ENCODE measurements around the gene GRB10. TPM values are rescaled to one million over a fixed set of nuclear protein-coding genes. Genes with fewer than 3 reads are reported as not detected.

Gene GRB10
- total and polyA plus RNA-seq, 4 experiments from 2014 or later, result 0.83 to 7.7 (median 5.0) TPM

DNA sequence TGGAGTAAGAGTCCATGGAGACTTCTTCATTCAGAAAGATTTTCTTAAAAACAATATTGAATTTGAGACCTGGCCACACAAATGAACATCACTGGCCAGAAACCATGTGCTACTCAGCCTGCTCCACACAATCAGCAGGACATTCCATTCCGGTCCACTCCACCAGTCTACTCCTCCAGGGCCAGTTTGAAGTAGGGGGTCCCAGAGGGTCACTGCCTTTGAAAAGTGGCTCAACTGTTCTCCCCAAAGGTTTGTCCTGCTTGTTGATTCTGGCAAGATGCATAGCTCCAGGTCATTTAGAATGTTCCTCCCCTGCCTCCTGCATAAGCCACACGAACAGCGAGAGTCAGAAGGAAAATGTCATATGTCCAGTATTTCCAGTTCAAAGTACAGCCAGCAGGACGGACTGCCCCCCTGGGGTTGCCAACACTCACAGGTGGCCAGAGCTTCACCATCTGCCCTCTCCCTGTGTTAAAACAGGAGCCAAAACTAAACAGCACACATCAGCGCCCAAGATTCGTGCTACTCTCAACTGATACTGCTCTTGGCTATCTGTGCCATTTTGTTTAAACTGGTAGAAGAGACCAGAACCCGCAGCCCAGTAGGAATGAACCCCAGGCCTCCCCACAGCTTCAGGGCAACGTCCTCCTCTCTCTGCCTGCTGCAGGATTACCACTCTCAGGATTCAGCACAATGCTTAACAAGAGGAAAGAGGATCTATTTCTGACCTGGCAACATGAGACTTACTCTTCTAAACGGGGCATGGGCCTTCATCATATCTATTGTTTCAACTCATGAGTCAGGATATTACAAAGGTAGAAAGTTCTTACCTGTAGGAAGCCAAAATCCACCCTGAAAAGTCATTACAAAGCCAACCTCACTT, 11.3 kb downstream of the GRB10 start:
- no peaks in the 10 kb centered on the region for H3K36me3 Mint-ChIP-seq
- H3K27ac ChIP-seq (ENCODE audit: low read depth, low read length), result no peak overlapping the region
- no peak for DNase-seq
- no peaks in the 10 kb centered on the region for H3K9me3 ChIP-seq (ENCODE audit: control insufficient read depth in 1 of 2, low read length in 2 of 2)
- no peaks in the 10 kb centered on the region for H3K36me3 ChIP-seq (ENCODE audit: insufficient read depth, low read length)
- POLR2A ChIA-PET (ENCODE audit: partially characterized antibody), result no interaction called here
- CTCF ChIA-PET (ENCODE audit: partially characterized antibody), result no interaction called here
- intact Hi-C loops (cut with micrococcal nuclease), result no loop called here
- no peak overlapping the region for H3K4me3 Mint-ChIP-seq
- H3K4me3 ChIP-seq (ENCODE audit: low read length in 2 of 2), result no peak overlapping the region
- peaks cover 0 to 6% (median 0%) of the 10 kb centered on the region in 8 donors for H3K9me3 Mint-ChIP-seq
- H3K27ac Mint-ChIP-seq, result no peak overlapping the region
- no peaks in the 10 kb centered on the region for H3K4me1 ChIP-seq (ENCODE audit: insufficient read depth, low read length)
- no peaks in the 10 kb centered on the region for H3K4me1 Mint-ChIP-seq
- H3K27me3 Mint-ChIP-seq, result peaks cover 1 to 3% of the 10 kb centered on the region in 2 donors
- H3K27me3 ChIP-seq (ENCODE audit: insufficient read depth, low read length), result no peaks in the 10 kb centered on the region

DNA sequence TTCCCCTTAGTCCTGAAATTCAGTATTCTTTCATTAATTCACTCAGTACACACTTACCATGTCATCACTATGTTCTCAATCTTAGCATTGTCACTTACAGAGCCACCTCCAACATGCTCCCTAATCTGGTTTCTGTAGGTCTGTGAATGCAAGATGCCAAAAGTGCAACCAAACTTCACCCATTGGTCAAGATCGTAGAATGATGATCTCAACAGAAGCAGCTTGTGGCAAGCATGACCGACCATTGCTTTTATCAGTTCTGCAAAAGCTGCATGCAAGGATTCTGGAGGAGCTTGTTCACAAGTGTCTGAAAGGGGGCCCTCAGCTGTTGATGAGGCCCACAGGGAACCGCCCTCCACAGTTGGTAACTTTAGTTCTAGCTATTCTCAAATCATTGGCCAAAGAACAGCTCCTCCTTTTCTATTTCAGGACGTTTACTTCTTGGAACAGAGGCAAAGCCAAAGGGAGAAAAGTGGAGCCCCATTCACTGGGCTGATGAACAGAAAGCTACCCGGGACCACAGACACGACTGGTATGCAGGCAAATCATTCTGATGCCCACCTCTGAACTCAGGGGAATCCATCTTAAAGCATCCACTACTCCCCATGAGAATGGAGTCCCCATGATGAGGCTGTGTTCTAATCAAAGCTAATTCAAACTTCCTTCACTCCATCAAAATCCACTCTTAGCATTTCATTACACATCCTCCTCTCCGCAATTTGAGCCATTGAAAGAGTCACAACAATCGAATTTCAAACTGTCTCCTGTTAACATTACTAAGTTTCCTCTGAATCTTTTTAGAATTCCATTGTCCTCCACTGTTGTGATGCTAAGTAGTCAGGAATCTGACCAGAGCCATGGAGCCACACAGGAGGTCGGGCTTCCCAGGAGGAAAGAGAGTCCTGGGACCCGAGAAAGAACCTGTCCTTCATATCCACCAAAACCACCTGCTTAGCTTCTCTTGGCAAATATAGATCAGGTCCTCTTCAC, 13.9 kb downstream of the GRB10 start:
- ChIA-PET CTCF (ENCODE audit: partially characterized antibody) (interaction anchor here (1.0 to 1.1 kb wide), 2 partner anchors 90 to 675 kb away, joined by 3 read pairs; no protein-coding TSS in a partner anchor), POLR2A (ENCODE audit: partially characterized antibody) (no interaction called here)
- no peaks in the 10 kb centered on the region for H3K9me3 ChIP-seq (ENCODE audit: control insufficient read depth in 1 of 2, low read length in 2 of 2)
- no peak overlapping the region for H3K4me3 ChIP-seq (ENCODE audit: low read length in 2 of 2)
- Mint-ChIP-seq H3K27me3 (peaks cover 1 to 3% of the 10 kb centered on the region in 2 donors), H3K9me3 (peaks cover 0 to 19% (median 7%) of the 10 kb centered on the region in 8 donors), H3K4me1 (peaks cover 0 to 5% (median 1%) of the 10 kb centered on the region in 4 donors), H3K36me3 (peaks cover 0 to 10% of the 10 kb centered on the region in 2 donors), H3K27ac (peak overlapping the region in 2 of 7 donors; percentile 4 to 20), H3K4me3 (peak overlapping the region in 1 of 8 donors; percentile 0)
- no peak overlapping the region for H3K27ac ChIP-seq (ENCODE audit: low read depth, low read length)
- no peaks in the 10 kb centered on the region for H3K27me3 ChIP-seq (ENCODE audit: insufficient read depth, low read length)
- H3K36me3 ChIP-seq (ENCODE audit: insufficient read depth, low read length), result no peaks in the 10 kb centered on the region
- no peak for DNase-seq
- intact Hi-C loops (cut with micrococcal nuclease), result no loop called here
- H3K4me1 ChIP-seq (ENCODE audit: insufficient read depth, low read length), result no peaks in the 10 kb centered on the region

DNA sequence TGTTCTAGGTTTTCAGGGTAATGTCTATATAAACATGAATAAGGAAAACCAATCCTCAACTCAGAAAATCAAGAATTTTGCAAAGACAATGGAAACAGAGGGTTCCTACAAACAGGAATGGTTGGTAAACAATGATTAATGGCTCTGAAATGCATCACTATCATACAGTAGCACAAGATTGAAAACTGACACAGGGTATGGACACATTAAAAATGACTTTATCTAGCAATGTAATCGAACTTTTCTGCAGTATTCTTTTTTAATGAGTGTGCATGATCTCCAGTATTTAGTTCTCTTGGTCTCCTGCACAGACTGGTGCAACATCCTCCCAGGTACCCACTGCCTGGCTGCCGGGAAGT, 15.9 kb downstream of the GRB10 start:
- Histone ChIP-seq H3K4me3 (ENCODE audit: low read length in 2 of 2) (no peak overlapping the region), H3K9me3 (ENCODE audit: control insufficient read depth in 1 of 2, low read length in 2 of 2) (no peaks in the 10 kb centered on the region), H3K36me3 (ENCODE audit: insufficient read depth, low read length) (no peaks in the 10 kb centered on the region), H3K4me1 (ENCODE audit: insufficient read depth, low read length) (peaks cover 2% of the 10 kb centered on the region), H3K27me3 (ENCODE audit: insufficient read depth, low read length) (no peaks in the 10 kb centered on the region), H3K27ac (ENCODE audit: low read depth, low read length) (no peak overlapping the region)
- peaks cover 4 to 21% (median 11%) of the 10 kb centered on the region in 8 donors for H3K9me3 Mint-ChIP-seq
- no peak for DNase-seq
- H3K4me3 Mint-ChIP-seq, result no peak overlapping the region
- intact Hi-C loops (cut with micrococcal nuclease), result no loop called here
- CTCF ChIA-PET (ENCODE audit: partially characterized antibody), result no interaction called here
- H3K27ac Mint-ChIP-seq, result peak overlapping the region in 1 of 7 donors; percentile 43
- peaks cover 3 to 14% (median 8%) of the 10 kb centered on the region in 4 donors for H3K4me1 Mint-ChIP-seq
- peaks cover 0 to 21% of the 10 kb centered on the region in 2 donors for H3K36me3 Mint-ChIP-seq
- POLR2A ChIA-PET (ENCODE audit: partially characterized antibody), result no interaction called here
- H3K27me3 Mint-ChIP-seq, result peaks cover 0 to 3% of the 10 kb centered on the region in 2 donors

DNA sequence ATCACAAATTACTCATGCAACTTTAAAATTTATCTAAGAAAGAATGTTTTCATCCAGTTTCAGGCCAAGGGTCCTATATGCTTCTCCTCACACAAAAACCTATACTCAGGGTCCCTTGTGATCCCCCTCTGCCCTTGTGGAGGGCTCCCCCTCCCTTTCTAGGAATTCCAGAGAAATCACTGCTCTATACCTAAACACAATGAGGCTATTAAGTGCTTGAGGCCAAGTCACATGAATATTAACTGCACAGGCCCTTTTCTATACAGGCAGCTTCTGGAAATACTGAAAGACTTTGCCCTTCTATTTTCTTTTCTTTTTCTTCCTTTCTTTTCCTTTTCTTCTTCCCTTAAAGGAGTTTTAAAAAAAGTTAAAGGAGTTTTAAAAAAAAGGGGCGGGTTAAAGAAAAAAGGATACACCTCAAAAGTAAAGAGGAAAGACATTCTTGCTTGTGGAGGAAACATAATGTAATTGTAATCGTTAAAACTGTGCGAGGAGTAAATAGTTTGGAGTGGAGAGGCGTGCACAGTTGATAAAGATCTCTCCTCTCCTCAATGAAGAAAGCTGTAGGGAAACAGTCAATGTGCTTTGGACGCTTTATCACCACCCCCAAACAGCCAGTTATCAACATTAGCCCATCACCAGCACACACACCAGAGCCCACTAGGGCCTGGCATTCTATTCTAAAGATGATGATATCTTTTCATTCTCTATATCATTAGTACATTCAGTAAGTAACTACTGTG, 16.4 kb downstream of the GRB10 start:
- H3K4me3 Mint-ChIP-seq, result no peak overlapping the region
- ChIA-PET CTCF (ENCODE audit: partially characterized antibody) (no interaction called here), POLR2A (ENCODE audit: partially characterized antibody) (no interaction called here)
- no peak overlapping the region for H3K4me3 ChIP-seq (ENCODE audit: low read length in 2 of 2)
- intact Hi-C loops (cut with micrococcal nuclease), result no loop called here
- H3K27ac Mint-ChIP-seq, result peak overlapping the region in 1 of 7 donors; percentile 43
- no peak for DNase-seq
- H3K4me1 Mint-ChIP-seq, result peaks cover 8 to 20% (median 13%) of the 10 kb centered on the region in 4 donors
- H3K27me3 ChIP-seq (ENCODE audit: insufficient read depth, low read length), result no peaks in the 10 kb centered on the region
- no peak overlapping the region for H3K27ac ChIP-seq (ENCODE audit: low read depth, low read length)
- H3K9me3 ChIP-seq (ENCODE audit: control insufficient read depth in 1 of 2, low read length in 2 of 2), result no peaks in the 10 kb centered on the region
- peaks cover 8% of the 10 kb centered on the region for H3K4me1 ChIP-seq (ENCODE audit: insufficient read depth, low read length)
- H3K27me3 Mint-ChIP-seq, result peaks cover 0 to 3% of the 10 kb centered on the region in 2 donors
- peaks cover 4 to 22% (median 12%) of the 10 kb centered on the region in 8 donors for H3K9me3 Mint-ChIP-seq
- no peaks in the 10 kb centered on the region for H3K36me3 ChIP-seq (ENCODE audit: insufficient read depth, low read length)
- peaks cover 0 to 25% of the 10 kb centered on the region in 2 donors for H3K36me3 Mint-ChIP-seq

DNA sequence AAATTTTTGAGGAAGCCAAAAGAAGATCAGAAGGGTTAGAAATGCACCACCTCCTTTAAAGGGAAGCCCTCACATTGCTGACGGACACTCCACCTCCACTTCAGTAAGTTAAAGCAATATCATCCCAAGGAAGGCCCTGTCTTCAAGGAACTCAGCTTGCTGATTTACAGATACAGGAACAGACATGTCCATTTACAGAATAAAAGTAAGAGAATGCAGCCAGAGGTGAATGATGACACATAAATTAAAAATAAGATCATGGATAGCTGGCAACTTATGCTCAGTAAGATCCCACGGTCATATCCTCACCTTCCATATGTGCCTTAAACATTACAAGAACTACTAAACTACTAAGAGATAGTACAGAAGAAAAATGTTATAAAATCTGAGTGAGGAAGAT, 20.4 kb downstream of the GRB10 start:
- no peak for DNase-seq
- Histone ChIP-seq H3K27ac (ENCODE audit: low read depth, low read length) (no peak overlapping the region), H3K4me1 (ENCODE audit: insufficient read depth, low read length) (peaks cover 10% of the 10 kb centered on the region), H3K9me3 (ENCODE audit: control insufficient read depth in 1 of 2, low read length in 2 of 2) (no peaks in the 10 kb centered on the region), H3K4me3 (ENCODE audit: low read length in 2 of 2) (no peak overlapping the region), H3K27me3 (ENCODE audit: insufficient read depth, low read length) (no peaks in the 10 kb centered on the region), H3K36me3 (ENCODE audit: insufficient read depth, low read length) (no peaks in the 10 kb centered on the region)
- intact Hi-C loops (cut with micrococcal nuclease), result no loop called here
- H3K9me3 Mint-ChIP-seq, result peaks cover 4 to 22% (median 12%) of the 10 kb centered on the region in 8 donors
- H3K4me1 Mint-ChIP-seq, result peaks cover 11 to 26% (median 20%) of the 10 kb centered on the region in 4 donors
- no peaks in the 10 kb centered on the region for H3K27me3 Mint-ChIP-seq
- ChIA-PET CTCF (ENCODE audit: partially characterized antibody) (no interaction called here), POLR2A (ENCODE audit: partially characterized antibody) (interaction anchor here (0.7 kb wide), 1 partner anchor 325 kb away, joined by 3 read pairs; no protein-coding TSS in a partner anchor)
- peak overlapping the region in 3 of 7 donors; percentile 37 to 83 (median 78) for H3K27ac Mint-ChIP-seq
- H3K4me3 Mint-ChIP-seq, result peak overlapping the region in 1 of 8 donors; percentile 43
- H3K36me3 Mint-ChIP-seq, result peaks cover 0 to 25% of the 10 kb centered on the region in 2 donors

DNA sequence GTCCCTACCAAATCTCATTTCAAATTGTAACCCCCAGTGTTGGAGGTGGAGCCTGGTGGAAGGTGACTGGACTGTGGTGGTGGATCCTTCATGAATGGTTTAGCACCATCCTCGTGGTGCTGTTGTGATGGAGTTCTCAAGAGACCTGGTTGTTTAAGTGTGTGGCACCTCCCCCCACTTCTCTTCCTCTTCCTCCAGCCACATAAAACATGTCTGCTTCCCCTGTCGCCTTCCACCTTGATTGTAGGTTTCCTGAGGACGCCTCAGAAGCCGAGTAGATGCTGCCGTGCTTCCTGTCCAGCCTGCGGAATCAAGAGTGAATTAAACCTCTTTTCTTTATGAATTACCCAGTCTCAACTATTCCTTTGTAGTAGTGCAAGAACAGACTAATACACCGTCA, 21.0 kb downstream of the GRB10 start:
- Mint-ChIP-seq H3K4me1 (peaks cover 11 to 26% (median 20%) of the 10 kb centered on the region in 4 donors), H3K27me3 (no peaks in the 10 kb centered on the region), H3K9me3 (peaks cover 4 to 22% (median 12%) of the 10 kb centered on the region in 8 donors), H3K4me3 (peak overlapping the region in 7 of 8 donors; percentile 6 to 65 (median 56)), H3K36me3 (peaks cover 0 to 25% of the 10 kb centered on the region in 2 donors), H3K27ac (peak overlapping the region in 6 of 7 donors; percentile 15 to 84 (median 65))
- ChIA-PET CTCF (ENCODE audit: partially characterized antibody) (no interaction called here), POLR2A (ENCODE audit: partially characterized antibody) (no interaction called here)
- intact Hi-C loops (cut with micrococcal nuclease), result no loop called here
- H3K4me3 ChIP-seq (ENCODE audit: low read length in 2 of 2), result no peak overlapping the region
- H3K27me3 ChIP-seq (ENCODE audit: insufficient read depth, low read length), result no peaks in the 10 kb centered on the region
- H3K36me3 ChIP-seq (ENCODE audit: insufficient read depth, low read length), result no peaks in the 10 kb centered on the region
- H3K4me1 ChIP-seq (ENCODE audit: insufficient read depth, low read length), result peaks cover 10% of the 10 kb centered on the region
- H3K27ac ChIP-seq (ENCODE audit: low read depth, low read length), result no peak overlapping the region
- peak in 2 of 5 donors; percentile 3 to 11 for DNase-seq
- H3K9me3 ChIP-seq (ENCODE audit: control insufficient read depth in 1 of 2, low read length in 2 of 2), result no peaks in the 10 kb centered on the region
